ENCODE results near the gene RNLS. TPM values are rescaled to one million over a fixed set of nuclear protein-coding genes. Genes with fewer than 3 reads are reported as not detected.

The RNLS gene
- total RNA-seq, 2 experiments from 2014 or later = 0.95 to 2.7 TPM

- no peak for TF ChIP-seq CTCF (IDR thresholded peaks at IDR 0.05)
- no peaks in the 10 kb centered on the region for H3K36me3 ChIP-seq (ENCODE audit: insufficient read depth, low read length)
- no peaks in the 10 kb centered on the region for H3K27me3 ChIP-seq (ENCODE audit: control insufficient read depth in 1 of 2, insufficient read depth in 2 of 2, low read length in 2 of 2)
- no peaks in the 10 kb centered on the region for H3K9me3 Mint-ChIP-seq
- DNase-seq = no peak
- intact Hi-C loops (cut with DNase I, micrococcal nuclease) = no loop called here
- no peaks in the 10 kb centered on the region for H3K4me1 ChIP-seq (ENCODE audit: insufficient read depth, low read length)
- CTCF ChIA-PET = no interaction called here
- no peaks in the 10 kb centered on the region for H3K9me3 ChIP-seq (ENCODE audit: control insufficient read depth in 1 of 2, insufficient read depth in 1 of 2, low read length in 2 of 2)
- no peak overlapping the region for H3K4me3 Mint-ChIP-seq
- no peak for ATAC-seq (ENCODE audit: poor library complexity)
- H3K4me1 Mint-ChIP-seq (ENCODE audit: low read depth) = no peaks in the 10 kb centered on the region
- no peak overlapping the region for H3K4me3 ChIP-seq (ENCODE audit: low read length)
- H3K27me3 Mint-ChIP-seq = no peaks in the 10 kb centered on the region
- H3K27ac Mint-ChIP-seq = no peak overlapping the region
- no peaks in the 10 kb centered on the region for H3K36me3 Mint-ChIP-seq (ENCODE audit: low read depth)
- H3K27ac ChIP-seq (ENCODE audit: low read depth in 1 of 2, low read length in 2 of 2) = no peak overlapping the region
- POLR2A ChIA-PET = interaction anchor here (0.8 kb wide), 1 partner anchor 426 kb away, joined by 3 read pairs; the partner anchor contains the start of genes KLLN and PTEN
These were observed 293.8 kb downstream of the RNLS start for GRCh38 chr10:88289342-88289741.

- intact Hi-C loops (cut with DNase I, micrococcal nuclease) = no loop called here
- H3K36me3 Mint-ChIP-seq (ENCODE audit: low read depth) = no peaks in the 10 kb centered on the region
- Histone ChIP-seq H3K4me3 (ENCODE audit: low read length) (no peak overlapping the region), H3K4me1 (ENCODE audit: insufficient read depth, low read length) (no peaks in the 10 kb centered on the region), H3K36me3 (ENCODE audit: insufficient read depth, low read length) (no peaks in the 10 kb centered on the region), H3K27me3 (ENCODE audit: control insufficient read depth in 1 of 2, insufficient read depth in 2 of 2, low read length in 2 of 2) (no peaks in the 10 kb centered on the region), H3K9me3 (ENCODE audit: control insufficient read depth in 1 of 2, insufficient read depth in 1 of 2, low read length in 2 of 2) (no peaks in the 10 kb centered on the region), H3K27ac (ENCODE audit: low read depth in 1 of 2, low read length in 2 of 2) (no peak overlapping the region)
- DNase-seq (no peak), ATAC-seq (ENCODE audit: poor library complexity) (no peak)
- POLR2A ChIA-PET = no interaction called here
- H3K27me3 Mint-ChIP-seq = no peaks in the 10 kb centered on the region
- no peak for TF ChIP-seq CTCF (IDR thresholded peaks at IDR 0.05)
- no peaks in the 10 kb centered on the region for H3K9me3 Mint-ChIP-seq
- H3K4me1 Mint-ChIP-seq (ENCODE audit: low read depth) = no peaks in the 10 kb centered on the region
- no peak overlapping the region for H3K4me3 Mint-ChIP-seq
- CTCF ChIA-PET = no interaction called here
- H3K27ac Mint-ChIP-seq = no peak overlapping the region
These were observed 294.6 kb downstream of the RNLS start for GRCh38 chr10:88288320-88289059.

- ChIA-PET POLR2A (interaction anchor here (1.0 kb wide), 1 partner anchor 100 kb away, joined by 3 read pairs; no protein-coding TSS in a partner anchor), CTCF (no interaction called here)
- H3K4me3 ChIP-seq (ENCODE audit: low read length) = no peak overlapping the region
- intact Hi-C loops (cut with DNase I, micrococcal nuclease) = no loop called here
- Mint-ChIP-seq H3K4me3 (no peak overlapping the region), H3K27ac (no peak overlapping the region), H3K9me3 (no peaks in the 10 kb centered on the region), H3K4me1 (ENCODE audit: low read depth) (peaks cover 11% of the 10 kb centered on the region), H3K27me3 (no peaks in the 10 kb centered on the region), H3K36me3 (ENCODE audit: low read depth) (no peaks in the 10 kb centered on the region)
- H3K4me1 ChIP-seq (ENCODE audit: insufficient read depth, low read length) = no peaks in the 10 kb centered on the region
- ATAC-seq (ENCODE audit: poor library complexity) (no peak), DNase-seq (no peak)
- no peaks in the 10 kb centered on the region for H3K9me3 ChIP-seq (ENCODE audit: control insufficient read depth in 1 of 2, insufficient read depth in 1 of 2, low read length in 2 of 2)
- no peak overlapping the region for H3K27ac ChIP-seq (ENCODE audit: low read depth in 1 of 2, low read length in 2 of 2)
- no peaks in the 10 kb centered on the region for H3K36me3 ChIP-seq (ENCODE audit: insufficient read depth, low read length)
- no peak for TF ChIP-seq CTCF (IDR thresholded peaks at IDR 0.05)
- no peaks in the 10 kb centered on the region for H3K27me3 ChIP-seq (ENCODE audit: control insufficient read depth in 1 of 2, insufficient read depth in 2 of 2, low read length in 2 of 2)
These were observed 297.1 kb downstream of the RNLS start for GRCh38 chr10:88286030-88286429.

Measured in CD4-positive, alpha-beta T cell (primary cell).